Right cardiac atrium (tissue), 5 donors: ENCODE data around the gene FAM227A. TPM values are rescaled to one million over a fixed set of nuclear protein-coding genes. Genes with fewer than 3 reads are reported as not detected.
A peak's percentile ranks its signal among the peaks of the same experiment; 100 is the strongest.
"Not testable (repeated sequence)": the region's sequence is repeated elsewhere in the genome, so short reads cannot be mapped to it uniquely, and the experiment has no call there.

Experiments used
- ATAC-seq, 2 donors: fragments of 200-7000 bp; cut with Tn5 transposase; one replicate each; pipeline versions ENCODE4 v1.8.0 to v1.9.1; 2020; ENCODE audit warnings: moderate library complexity in 2 of 2, mild to moderate bottlenecking in 1 of 2
- DNase-seq, 3 donors: peaks; one replicate each; pipeline ENCODE4 v3.0.0-alpha.2; 2020
- H3K27ac ChIP-seq: one replicate; pipeline ENCODE4 v1.5.1; 2013; ENCODE audit warnings: mild to moderate bottlenecking, low read length, control low read depth, moderate library complexity
- H3K27me3 ChIP-seq: one replicate; pipeline ENCODE4 v1.6.1; 2013; ENCODE audit not compliant: control insufficient read depth, insufficient read depth
- H3K4me1 ChIP-seq: one replicate; pipeline ENCODE4 v1.6.1; 2013; ENCODE audit warnings: low read length; ENCODE audit not compliant: control insufficient read depth, insufficient read depth
- H3K4me3 ChIP-seq: one replicate; pipeline ENCODE4 v1.5.1; 2013; ENCODE audit warnings: low read length, control low read depth
- H3K9me3 ChIP-seq: one replicate; pipeline ENCODE4 v1.6.1; 2013; ENCODE audit warnings: low read length; ENCODE audit not compliant: control insufficient read depth
- WGBS: extraction: QIAGEN DNeasy Blood & Tissue Kit; methylation state at CpG from one replicate; pipeline ENCODE4 v1.1.7; 2013; 5-methylcytosine and 5-hydroxymethylcytosine counted together
- intact Hi-C, 4 donors: fragments of 100-400 bp; cut with DNase I; formaldehyde crosslinking; loops; one replicate each; pipeline versions ENCODE4 v1.11.0 to v1.14.0; 2022 to 2023
- polyA plus RNA-seq: library from polyadenylated mRNA; stranded (reverse); fragments of 200-250 nt; gene quantifications from one replicate; pipeline ENCODE4 v1.2.3, GENCODE V29; 2013
- total RNA-seq, 4 donors: library from RNA; stranded (reverse); fragmentation: NEBNext Ultra II Directional; extraction: Animal tissue kit (Norgen Biotek cat#: 25700); gene quantifications; one replicate each; pipeline ENCODE4 v1.2.1, GENCODE V29; 2021
- donor health status: healthy with polysubstance abuse.
- donor health status: DM: no; HTN: yes; CAD: no.
- donor health status: DM: no; HTN: no; CAD: no.
- donor health status: DM: no; HTN: yes; CAD: no; lungs with severe emphysema.
- donor health status: DM: yes; HTN: yes; CAD: no.

The FAM227A gene
- total and polyA plus RNA-seq, 5 donors, result 0.23 to 1.2 (median 0.79) TPM

DNA sequence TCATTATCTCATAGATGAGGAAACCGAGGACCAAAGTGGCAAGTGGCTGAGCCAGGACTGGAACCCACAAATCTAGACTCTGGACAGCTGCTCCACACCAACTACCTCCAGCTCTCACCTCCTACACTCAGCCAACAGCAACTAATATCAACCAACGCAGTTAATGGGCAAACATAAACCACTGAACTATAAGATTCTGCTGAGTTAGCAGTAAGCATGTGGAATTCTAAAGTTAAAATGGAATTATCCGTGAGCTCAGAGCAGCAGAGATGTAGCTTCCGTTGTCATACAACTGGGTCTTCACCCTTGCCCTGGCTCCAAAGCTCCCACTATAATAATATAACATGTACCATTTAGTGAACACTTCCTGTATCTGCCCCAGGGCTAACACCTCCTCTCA lies 27.1 kb downstream of the FAM227A start:
- intact Hi-C loops, result no loop called here
- ATAC-seq (no peak), DNase-seq (no peak)
- Histone ChIP-seq H3K4me3 (no peak overlapping the region), H3K27ac (no peak overlapping the region), H3K4me1 (no peaks in the 10 kb centered on the region), H3K27me3 (no peaks in the 10 kb centered on the region), H3K9me3 (no peaks in the 10 kb centered on the region)
- 88% methylated on average over 4 of the region's 4 CpGs for WGBS

DNA sequence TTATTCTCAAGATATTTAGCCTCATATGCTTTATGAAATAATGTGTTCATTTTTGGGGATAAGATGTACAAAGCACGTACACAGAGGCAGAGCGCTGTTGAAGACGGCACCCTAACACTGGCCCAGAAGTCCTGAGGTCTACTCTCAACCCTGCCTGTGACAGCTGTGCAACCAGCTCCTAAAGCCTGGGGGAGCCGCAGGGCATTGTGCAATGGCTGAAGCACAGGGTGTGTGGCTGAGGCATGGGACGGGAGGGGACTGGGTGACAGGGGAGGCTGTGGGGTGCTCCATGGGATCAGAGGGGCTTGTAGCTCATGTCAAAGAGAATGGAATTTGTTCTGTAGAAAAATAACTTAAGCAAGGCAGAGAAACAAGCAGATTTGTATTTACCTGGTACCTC lies 27.7 kb downstream of the FAM227A start:
- DNase-seq (no peak), ATAC-seq (peak in 1 of 2 donors; percentile 21)
- Histone ChIP-seq H3K4me1 (no peaks in the 10 kb centered on the region), H3K9me3 (no peaks in the 10 kb centered on the region), H3K4me3 (no peak overlapping the region), H3K27ac (no peak overlapping the region), H3K27me3 (no peaks in the 10 kb centered on the region)
- 82% methylated on average over 5 of the region's 5 CpGs for WGBS
- intact Hi-C loops, result no loop called here

DNA sequence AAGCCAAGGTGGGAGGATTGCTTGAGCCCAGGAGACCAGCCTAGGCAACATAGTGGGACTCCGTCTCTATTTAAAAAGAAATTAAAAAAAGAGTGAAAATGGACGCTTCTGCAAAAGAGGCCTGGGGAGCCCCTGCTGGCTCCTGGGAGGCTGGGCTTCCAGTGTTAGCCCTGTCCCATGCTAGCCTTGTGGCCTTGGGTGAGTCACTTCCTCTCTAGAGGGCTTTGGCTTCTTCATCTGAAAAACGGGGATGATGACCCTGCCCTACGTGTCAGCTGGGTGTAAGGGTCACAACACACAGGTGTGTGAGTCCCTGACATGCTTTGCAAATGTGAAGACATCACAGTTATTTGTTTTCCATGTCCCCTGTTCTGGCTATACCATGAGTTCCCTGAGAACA lies 32.8 kb downstream of the FAM227A start:
- DNase-seq (no peak), ATAC-seq (no peak)
- Histone ChIP-seq H3K4me3 (no peak overlapping the region), H3K9me3 (no peaks in the 10 kb centered on the region), H3K27ac (no peak overlapping the region), H3K27me3 (no peaks in the 10 kb centered on the region), H3K4me1 (no peaks in the 10 kb centered on the region)
- intact Hi-C loops, result no loop called here
- WGBS, result 78% methylated on average over 4 of the region's 4 CpGs

DNA sequence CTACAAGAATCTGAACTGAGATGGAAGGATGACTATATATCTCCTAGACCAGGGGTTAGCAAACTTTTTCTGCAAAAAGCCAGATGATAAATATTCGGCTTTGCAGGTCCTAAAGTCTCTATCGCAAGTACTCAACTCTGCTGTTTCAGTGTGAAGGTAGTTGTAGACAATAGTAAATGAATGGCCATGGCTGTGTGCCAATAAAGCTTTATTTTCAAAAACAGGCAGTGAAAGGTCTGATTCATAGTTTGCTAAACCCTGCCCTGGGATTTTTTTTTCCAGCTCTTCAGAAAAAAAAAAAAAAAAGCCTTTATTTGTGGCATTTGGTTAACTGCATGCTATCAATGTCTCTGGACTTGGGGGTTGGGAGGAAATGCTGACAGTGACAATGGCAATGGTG lies 37.5 kb downstream of the FAM227A start:
- no peaks in the 10 kb centered on the region for H3K9me3 ChIP-seq
- H3K4me1 ChIP-seq, result no peaks in the 10 kb centered on the region
- WGBS, result 99% methylated on average over 2 of the region's 2 CpGs
- ATAC-seq (no peak), DNase-seq (no peak)
- H3K4me3 ChIP-seq, result no peak overlapping the region
- no peaks in the 10 kb centered on the region for H3K27me3 ChIP-seq
- intact Hi-C loops, result no loop called here
- H3K27ac ChIP-seq, result no peak overlapping the region

DNA sequence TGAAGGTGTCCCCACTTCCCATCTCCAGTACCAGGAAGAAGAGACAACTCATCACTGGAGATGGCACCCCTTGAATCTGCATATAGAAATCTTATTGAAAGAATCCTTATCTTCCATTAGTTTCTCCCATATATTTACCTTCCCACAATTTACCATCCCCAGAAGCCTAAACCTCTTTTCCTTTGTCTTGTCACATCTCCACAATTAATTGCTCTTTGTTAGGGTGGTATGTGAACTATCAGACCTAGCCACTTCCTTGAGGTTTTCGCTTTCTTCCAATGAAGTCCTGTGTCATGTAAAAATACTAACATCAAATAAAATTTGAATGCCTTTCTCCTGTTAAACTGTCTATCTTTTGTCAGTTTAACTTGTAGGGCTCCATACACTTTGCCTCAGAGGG lies 37.9 kb downstream of the FAM227A start:
- intact Hi-C loops, result no loop called here
- DNase-seq (no peak), ATAC-seq (no peak)
- H3K4me3 ChIP-seq, result no peak overlapping the region
- no peaks in the 10 kb centered on the region for H3K27me3 ChIP-seq
- no peaks in the 10 kb centered on the region for H3K4me1 ChIP-seq
- H3K9me3 ChIP-seq, result no peaks in the 10 kb centered on the region
- no peak overlapping the region for H3K27ac ChIP-seq
- WGBS, result 98% methylated on average over 1 of the region's 1 CpG

DNA sequence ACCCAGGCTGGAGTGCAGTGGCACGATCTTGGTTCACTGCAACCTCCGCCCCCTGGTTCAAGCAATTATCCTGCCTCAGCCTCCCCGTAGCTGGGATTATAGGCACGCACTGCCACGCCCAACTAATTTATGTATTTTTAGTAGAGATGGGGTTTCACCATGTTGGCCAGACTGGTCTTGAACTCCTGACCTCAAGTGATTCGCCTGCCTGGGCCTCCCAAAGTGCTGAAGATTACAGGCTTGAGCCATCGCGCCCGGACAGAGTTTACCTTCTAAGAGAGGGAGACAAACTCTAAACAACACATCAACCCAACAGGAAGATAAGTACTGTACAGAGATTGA lies 41.2 kb downstream of the FAM227A start:
- intact Hi-C loops, DNase-seq, H3K9me3 ChIP-seq, H3K4me3 ChIP-seq, H3K27me3 ChIP-seq, H3K4me1 ChIP-seq: not testable (repeated sequence)
- peak in 1 of 2 donors; percentile 14 for ATAC-seq
- H3K27ac ChIP-seq, result peak overlapping the region; percentile 80
- 90% methylated on average over 9 of the region's 9 CpGs for WGBS

DNA sequence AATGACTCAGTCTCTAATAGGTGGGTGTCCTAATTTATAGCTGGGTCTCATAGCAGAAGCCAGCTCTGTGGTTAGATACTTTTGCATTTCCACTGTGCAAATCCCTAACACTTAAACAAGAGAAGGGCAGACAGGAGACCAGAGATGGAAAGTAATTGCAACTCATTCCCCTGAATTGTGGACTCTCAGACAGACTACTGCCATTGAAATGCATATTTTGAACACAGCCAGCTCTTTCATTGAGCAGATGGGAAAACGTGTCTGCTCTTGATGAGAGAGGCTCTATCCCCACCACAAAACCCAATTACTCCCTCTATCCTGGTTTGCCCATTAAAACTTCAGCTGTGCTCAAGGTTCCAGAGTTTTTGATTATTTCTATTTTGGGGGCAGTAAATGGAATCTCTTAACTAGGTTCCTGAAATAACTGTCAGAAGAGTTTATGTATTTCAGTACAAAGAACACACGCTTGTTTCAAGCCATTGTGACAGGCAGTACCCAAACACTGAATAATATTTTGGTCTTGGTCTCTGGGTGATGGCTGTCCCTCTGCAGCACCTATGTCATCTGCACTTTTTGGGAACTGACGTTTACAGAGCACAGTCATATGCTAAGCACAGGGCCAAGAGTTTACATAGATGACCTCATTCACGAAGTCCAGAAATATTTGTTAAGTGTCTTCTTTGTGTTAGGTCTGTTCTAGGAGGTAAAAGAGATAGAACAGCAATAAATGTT lies 41.7 kb downstream of the FAM227A start:
- H3K9me3 ChIP-seq, result no peaks in the 10 kb centered on the region
- no peak overlapping the region for H3K4me3 ChIP-seq
- intact Hi-C loops, result no loop called here
- peak overlapping the region; percentile 80 for H3K27ac ChIP-seq
- no peaks in the 10 kb centered on the region for H3K4me1 ChIP-seq
- WGBS, result 54% methylated on average over 4 of the region's 4 CpGs
- H3K27me3 ChIP-seq, result no peaks in the 10 kb centered on the region
- DNase-seq, result no peak
- peak; percentile 78 for ATAC-seq

DNA sequence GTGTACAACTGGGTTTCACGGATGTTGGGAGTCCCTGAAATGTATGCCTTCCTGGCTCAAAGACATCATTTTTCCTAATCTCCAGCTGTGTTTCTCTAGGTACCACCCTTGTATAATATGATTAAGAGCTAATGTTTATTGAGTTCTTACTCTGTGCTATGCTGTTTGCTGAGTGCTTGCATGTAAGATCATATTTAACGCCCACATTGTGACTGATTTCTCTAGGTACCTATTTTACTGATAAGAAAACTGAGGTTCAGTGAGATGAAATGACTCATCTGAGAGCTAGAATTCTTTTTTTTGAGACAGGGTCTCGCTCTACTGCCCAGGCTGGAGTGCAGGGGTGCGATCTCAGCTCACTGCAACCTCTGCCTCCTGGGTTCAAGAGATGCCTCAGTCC lies 42.6 kb downstream of the FAM227A start:
- H3K27me3 ChIP-seq, result no peaks in the 10 kb centered on the region
- H3K4me3 ChIP-seq, result no peak overlapping the region
- no peak overlapping the region for H3K27ac ChIP-seq
- WGBS, result 90% methylated on average over 4 of the region's 4 CpGs
- intact Hi-C loops, result no loop called here
- DNase-seq, result no peak
- ATAC-seq, result no peak
- H3K4me1 ChIP-seq, result no peaks in the 10 kb centered on the region
- H3K9me3 ChIP-seq, result no peaks in the 10 kb centered on the region

DNA sequence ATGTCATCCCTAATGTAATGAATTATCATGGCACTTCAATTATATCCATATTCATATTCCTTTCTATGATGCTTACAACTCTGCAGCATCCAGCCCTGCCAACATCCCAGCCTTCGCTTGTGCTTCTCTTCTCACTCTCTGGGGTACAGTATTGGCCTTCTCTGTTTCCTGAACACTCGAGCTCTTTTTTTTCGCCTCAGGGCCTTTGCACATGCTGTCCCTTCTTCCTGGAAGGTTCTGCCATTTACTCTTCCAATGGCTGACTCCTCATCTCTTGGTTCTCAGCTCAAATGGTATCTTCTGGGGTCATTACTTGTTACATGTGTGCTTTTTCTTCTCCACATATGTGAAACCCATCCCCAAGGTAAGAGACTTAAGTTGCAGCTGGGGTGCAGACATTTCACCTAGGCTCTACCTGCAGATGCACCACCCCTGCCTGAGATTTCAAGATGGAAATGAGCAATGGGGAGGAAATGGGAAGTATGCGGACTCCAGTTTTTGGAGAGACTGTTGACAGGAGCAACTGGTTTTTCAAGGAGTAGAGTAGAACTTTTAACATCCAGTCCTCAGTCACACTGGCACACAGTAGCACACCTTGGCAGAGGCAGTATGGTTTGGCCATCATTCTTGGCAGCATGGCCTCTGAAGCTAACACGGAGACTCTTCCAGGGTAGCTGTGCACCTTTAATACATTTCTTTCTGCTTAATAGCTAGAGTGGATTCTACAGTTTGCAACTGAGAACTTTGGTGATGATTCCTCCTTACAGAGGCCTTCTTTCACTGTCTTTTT lies 43.8 kb downstream of the FAM227A start:
- ATAC-seq, result no peak

DNA sequence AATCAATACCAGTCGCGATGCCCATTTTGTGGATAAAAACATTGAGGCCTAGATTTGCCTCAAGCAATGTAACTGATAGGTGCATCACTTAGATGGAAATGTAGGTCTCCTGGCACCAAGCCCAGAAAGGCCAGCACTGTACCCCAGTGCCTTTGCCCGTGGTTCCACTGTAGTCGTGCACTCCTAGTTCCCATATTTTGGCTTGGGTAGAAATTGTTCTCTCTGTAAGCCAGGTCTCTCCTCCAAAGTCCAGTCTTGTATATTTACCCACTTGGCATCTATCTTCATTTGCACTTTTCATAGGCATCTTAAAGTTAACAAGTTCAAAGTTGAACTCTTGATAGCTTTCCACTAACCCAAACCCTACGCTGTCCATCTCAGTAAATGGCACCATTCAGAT lies 44.6 kb downstream of the FAM227A start:
- H3K4me1 ChIP-seq, result no peaks in the 10 kb centered on the region
- WGBS, result 97% methylated on average over 5 of the region's 5 CpGs
- ATAC-seq (no peak), DNase-seq (no peak)
- intact Hi-C loops, result no loop called here
- no peaks in the 10 kb centered on the region for H3K9me3 ChIP-seq
- H3K4me3 ChIP-seq, result no peak overlapping the region
- H3K27me3 ChIP-seq, result no peaks in the 10 kb centered on the region
- H3K27ac ChIP-seq, result no peak overlapping the region

More for the DNA sequence above, 43.8 kb downstream of the FAM227A start:
- DNase-seq, result no peak
- Histone ChIP-seq H3K4me3 (no peak overlapping the region), H3K27ac (no peak overlapping the region), H3K4me1 (no peaks in the 10 kb centered on the region), H3K9me3 (no peaks in the 10 kb centered on the region), H3K27me3 (no peaks in the 10 kb centered on the region)
- intact Hi-C loops, result no loop called here
- 85% methylated on average over 5 of the region's 5 CpGs for WGBS

DNA sequence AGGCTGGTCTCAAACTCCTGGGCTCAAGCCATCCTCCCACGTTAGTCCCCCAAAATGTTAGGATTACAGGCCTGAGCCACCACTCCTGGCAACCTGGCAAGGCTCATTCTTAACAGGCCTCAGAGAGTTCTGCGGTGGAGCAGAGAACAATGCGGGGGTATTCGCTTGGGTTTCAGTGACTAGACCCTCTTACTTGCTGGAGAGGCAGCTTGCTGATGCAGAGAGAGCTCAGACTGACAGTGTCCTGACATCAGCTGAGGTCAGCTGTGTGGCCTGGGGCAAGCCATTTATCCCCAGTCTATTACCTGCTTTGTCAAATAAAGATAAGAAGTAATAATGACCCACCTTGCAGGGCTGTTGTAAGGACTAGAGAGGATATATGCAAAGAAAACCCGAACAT lies 46.0 kb downstream of the FAM227A start:
- no peak for ATAC-seq
- intact Hi-C loops, result no loop called here
- Histone ChIP-seq H3K27me3 (no peaks in the 10 kb centered on the region), H3K27ac (no peak overlapping the region), H3K4me3 (no peak overlapping the region), H3K9me3 (no peaks in the 10 kb centered on the region), H3K4me1 (no peaks in the 10 kb centered on the region)
- 93% methylated on average over 5 of the region's 5 CpGs for WGBS
- no peak for DNase-seq
